SK-N-SH treated with all-trans-retinoic acid at 6 μM for 48 hours (cell line): Measurements from ENCODE around the gene SV2B.

Experiments
- ZC3H10 ChIP-seq: fragments of 250-450 bp; sonication (Bioruptor Pico); IDR thresholded peaks from 2 replicates; pipeline ENCODE4 v1.5.1; 2021; ENCODE audit warnings: mild to moderate bottlenecking, moderate library complexity
- ZFP30 ChIP-seq: fragments of 450-650 bp; formaldehyde crosslinking; IDR thresholded peaks from 2 replicates; pipeline ENCODE4 v1.5.0; 2022; ENCODE audit warnings: mild to moderate bottlenecking, moderate library complexity
- ZNF565 ChIP-seq: fragments of 450-650 bp; formaldehyde crosslinking; conservative IDR thresholded peaks from 2 replicates; pipeline ENCODE4 v1.5.0; 2020; ENCODE audit warnings: low read depth, mild to moderate bottlenecking, moderate library complexity

DNA sequence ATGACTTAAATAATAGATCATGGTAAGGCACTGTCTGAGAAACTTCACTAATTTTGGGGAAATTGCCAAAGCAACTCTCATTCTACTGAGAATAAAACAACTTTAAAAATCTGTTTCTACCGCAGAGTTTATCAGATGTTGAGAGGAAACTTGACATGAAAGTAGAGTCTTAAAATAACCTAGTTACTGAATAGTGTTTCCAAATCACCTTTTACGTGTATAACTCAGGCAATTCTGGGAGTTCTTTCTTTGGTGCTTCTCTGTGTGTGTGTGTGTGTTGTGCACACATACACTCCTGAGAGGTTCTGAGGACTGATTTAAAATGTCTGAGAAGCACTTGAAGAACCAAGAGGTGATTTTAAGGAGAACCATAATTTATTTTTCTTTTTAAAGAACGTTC is 236.6 kb downstream of the SV2B start:
- TF ChIP-seq ZNF565 (CRISPR knock-in tag) (no peak), ZC3H10 (no peak), ZFP30 (CRISPR knock-in tag) (no peak)
